ENCODE data around the gene FXYD3.
"Not testable (repeated sequence)": the region's sequence is repeated elsewhere in the genome, so short reads cannot be mapped to it uniquely, and the experiment has no call there.

The FXYD3 gene

GRCh38 chr19:35099897-35100275 lies 15.7 kb upstream of the FXYD3 start:
- H2BK15ac ChIP-seq (replicated peaks; ENCODE audit: low read depth): no peak overlapping the region
- no peak overlapping the region for H3K27ac ChIP-seq (ENCODE audit: low read depth, low read length)
- no CpG with 5 or more reads among the region's 13 CpGs for WGBS (ENCODE audit: extremely low coverage, insufficient coverage, low lambda C conversion rate)
- no peaks in the 10 kb centered on the region for H3K79me1 ChIP-seq (ENCODE audit: low read length)
- H3K4me2 ChIP-seq (ENCODE audit: low read length): no peak overlapping the region
- H3K18ac ChIP-seq (ENCODE audit: low read length): no peak overlapping the region
- H3K9ac ChIP-seq (ENCODE audit: low read length): no peak overlapping the region
- no peaks in the 10 kb centered on the region for H3K4me1 ChIP-seq (ENCODE audit: control insufficient read depth, low read depth, low read length)
- H3K27me3 ChIP-seq (ENCODE audit: insufficient read depth, low read length, poor library complexity): no peaks in the 10 kb centered on the region
- no peak overlapping the region for H2AK5ac ChIP-seq (ENCODE audit: low read length)
- H3K4ac ChIP-seq (ENCODE audit: low read depth, low read length): no peak overlapping the region
- no peak overlapping the region for H3K4me3 ChIP-seq (ENCODE audit: low read length)
- H3K79me2 ChIP-seq (ENCODE audit: control insufficient read depth, insufficient read depth, low read length): no peaks in the 10 kb centered on the region
- H3K36me3 ChIP-seq (ENCODE audit: control insufficient read depth, insufficient read depth, low read length): no peaks in the 10 kb centered on the region
- H4K5ac ChIP-seq (ENCODE audit: low read length): no peak overlapping the region
- no peak for DNase-seq
- H4K8ac ChIP-seq (ENCODE audit: low read depth, low read length): no peak overlapping the region
- H3K56ac ChIP-seq (ENCODE audit: low read length): no peak overlapping the region
- H2BK120ac ChIP-seq (ENCODE audit: low read depth, low read length): no peak overlapping the region
- no peak overlapping the region for H2BK5ac ChIP-seq (ENCODE audit: low read length)
- no peak overlapping the region for H3K23ac ChIP-seq (ENCODE audit: low read length)

- Histone ChIP-seq H2BK120ac (ENCODE audit: low read depth, low read length) (no peak overlapping the region), H3K27ac (ENCODE audit: low read depth, low read length) (no peak overlapping the region), H4K5ac (ENCODE audit: low read length) (no peak overlapping the region), H3K9ac (ENCODE audit: low read length) (no peak overlapping the region), H3K23ac (ENCODE audit: low read length) (no peak overlapping the region), H2BK15ac (replicated peaks; ENCODE audit: low read depth) (no peak overlapping the region), H3K79me2 (ENCODE audit: control insufficient read depth, insufficient read depth, low read length) (no peaks in the 10 kb centered on the region), H4K8ac (ENCODE audit: low read depth, low read length) (no peak overlapping the region), H3K56ac (ENCODE audit: low read length) (no peak overlapping the region), H3K4me2 (ENCODE audit: low read length) (no peak overlapping the region), H3K79me1 (ENCODE audit: low read length) (no peaks in the 10 kb centered on the region), H3K4me3 (ENCODE audit: low read length) (no peak overlapping the region), H3K27me3 (ENCODE audit: insufficient read depth, low read length, poor library complexity) (no peaks in the 10 kb centered on the region), H2BK5ac (ENCODE audit: low read length) (no peak overlapping the region), H2AK5ac (ENCODE audit: low read length) (no peak overlapping the region), H3K18ac (ENCODE audit: low read length) (no peak overlapping the region), H3K4me1 (ENCODE audit: control insufficient read depth, low read depth, low read length) (no peaks in the 10 kb centered on the region), H3K4ac (ENCODE audit: low read depth, low read length) (no peak overlapping the region), H3K36me3 (ENCODE audit: control insufficient read depth, insufficient read depth, low read length) (no peaks in the 10 kb centered on the region)
- no CpG with 5 or more reads among the region's 16 CpGs for WGBS (ENCODE audit: extremely low coverage, insufficient coverage, low lambda C conversion rate)
- no peak for DNase-seq
These were observed 14.8 kb upstream of the FXYD3 start for GRCh38 chr19:35100588-35101533.

GRCh38 chr19:35101949-35102348 lies 13.7 kb upstream of the FXYD3 start:
- not testable (repeated sequence) for H2BK15ac ChIP-seq (replicated peaks; ENCODE audit: low read depth); DNase-seq; H3K18ac ChIP-seq (ENCODE audit: low read length); H4K5ac ChIP-seq (ENCODE audit: low read length); H2BK120ac ChIP-seq (ENCODE audit: low read depth, low read length); H3K9ac ChIP-seq (ENCODE audit: low read length); H3K27ac ChIP-seq (ENCODE audit: low read depth, low read length); H3K36me3 ChIP-seq (ENCODE audit: control insufficient read depth, insufficient read depth, low read length); H3K79me2 ChIP-seq (ENCODE audit: control insufficient read depth, insufficient read depth, low read length); H2AK5ac ChIP-seq (ENCODE audit: low read length); H3K4me3 ChIP-seq (ENCODE audit: low read length); H3K27me3 ChIP-seq (ENCODE audit: insufficient read depth, low read length, poor library complexity); H2BK5ac ChIP-seq (ENCODE audit: low read length); H3K23ac ChIP-seq (ENCODE audit: low read length); H3K4me1 ChIP-seq (ENCODE audit: control insufficient read depth, low read depth, low read length); H3K4me2 ChIP-seq (ENCODE audit: low read length); H4K8ac ChIP-seq (ENCODE audit: low read depth, low read length); H3K79me1 ChIP-seq (ENCODE audit: low read length); H3K4ac ChIP-seq (ENCODE audit: low read depth, low read length); H3K56ac ChIP-seq (ENCODE audit: low read length)
- WGBS (ENCODE audit: extremely low coverage, insufficient coverage, low lambda C conversion rate): no CpG with 5 or more reads among the region's 10 CpGs

- not testable (repeated sequence) for H3K27ac ChIP-seq (ENCODE audit: low read depth, low read length); H3K36me3 ChIP-seq (ENCODE audit: control insufficient read depth, insufficient read depth, low read length)
These were observed 12.0 kb upstream of the FXYD3 start for GRCh38 chr19:35103614-35104013.

GRCh38 chr19:35104361-35104760 lies 11.3 kb upstream of the FXYD3 start:
- WGBS (ENCODE audit: extremely low coverage, insufficient coverage, low lambda C conversion rate): no CpG with 5 or more reads among the region's 11 CpGs
- no peaks in the 10 kb centered on the region for H3K79me2 ChIP-seq (ENCODE audit: control insufficient read depth, insufficient read depth, low read length)
- H3K9ac ChIP-seq (ENCODE audit: low read length): no peak overlapping the region
- H2BK5ac ChIP-seq (ENCODE audit: low read length): no peak overlapping the region
- H3K4me1 ChIP-seq (ENCODE audit: control insufficient read depth, low read depth, low read length): no peaks in the 10 kb centered on the region
- H3K79me1 ChIP-seq (ENCODE audit: low read length): no peaks in the 10 kb centered on the region
- no peaks in the 10 kb centered on the region for H3K36me3 ChIP-seq (ENCODE audit: control insufficient read depth, insufficient read depth, low read length)
- no peak overlapping the region for H2BK15ac ChIP-seq (replicated peaks; ENCODE audit: low read depth)
- H3K18ac ChIP-seq (ENCODE audit: low read length): no peak overlapping the region
- no peak overlapping the region for H3K23ac ChIP-seq (ENCODE audit: low read length)
- no peak overlapping the region for H4K8ac ChIP-seq (ENCODE audit: low read depth, low read length)
- H2BK120ac ChIP-seq (ENCODE audit: low read depth, low read length): no peak overlapping the region
- H3K27me3 ChIP-seq (ENCODE audit: insufficient read depth, low read length, poor library complexity): no peaks in the 10 kb centered on the region
- no peak overlapping the region for H4K5ac ChIP-seq (ENCODE audit: low read length)
- no peak overlapping the region for H3K56ac ChIP-seq (ENCODE audit: low read length)
- H3K4me2 ChIP-seq (ENCODE audit: low read length): no peak overlapping the region
- no peak overlapping the region for H3K4ac ChIP-seq (ENCODE audit: low read depth, low read length)
- no peak for DNase-seq
- H3K4me3 ChIP-seq (ENCODE audit: low read length): no peak overlapping the region
- no peak overlapping the region for H3K27ac ChIP-seq (ENCODE audit: low read depth, low read length)
- H2AK5ac ChIP-seq (ENCODE audit: low read length): no peak overlapping the region

More at GRCh38 chr19:35103614-35104013, 12.0 kb upstream of the FXYD3 start:
- not testable (repeated sequence) for H4K8ac ChIP-seq (ENCODE audit: low read depth, low read length); H2BK120ac ChIP-seq (ENCODE audit: low read depth, low read length); DNase-seq; H2AK5ac ChIP-seq (ENCODE audit: low read length); H4K5ac ChIP-seq (ENCODE audit: low read length); H3K9ac ChIP-seq (ENCODE audit: low read length); H3K18ac ChIP-seq (ENCODE audit: low read length); H3K79me1 ChIP-seq (ENCODE audit: low read length); H3K56ac ChIP-seq (ENCODE audit: low read length); H3K4me1 ChIP-seq (ENCODE audit: control insufficient read depth, low read depth, low read length); H2BK15ac ChIP-seq (replicated peaks; ENCODE audit: low read depth); H3K4ac ChIP-seq (ENCODE audit: low read depth, low read length); H3K27me3 ChIP-seq (ENCODE audit: insufficient read depth, low read length, poor library complexity); H3K79me2 ChIP-seq (ENCODE audit: control insufficient read depth, insufficient read depth, low read length); H3K23ac ChIP-seq (ENCODE audit: low read length); H3K4me2 ChIP-seq (ENCODE audit: low read length); H2BK5ac ChIP-seq (ENCODE audit: low read length); H3K4me3 ChIP-seq (ENCODE audit: low read length)
- WGBS (ENCODE audit: extremely low coverage, insufficient coverage, low lambda C conversion rate): no CpG with 5 or more reads among the region's 10 CpGs

- H3K4me1 ChIP-seq (ENCODE audit: control insufficient read depth, low read depth, low read length): no peaks in the 10 kb centered on the region
- no peak overlapping the region for H4K8ac ChIP-seq (ENCODE audit: low read depth, low read length)
- H2BK120ac ChIP-seq (ENCODE audit: low read depth, low read length): no peak overlapping the region
- DNase-seq: no peak
- no peaks in the 10 kb centered on the region for H3K79me1 ChIP-seq (ENCODE audit: low read length)
- no peaks in the 10 kb centered on the region for H3K79me2 ChIP-seq (ENCODE audit: control insufficient read depth, insufficient read depth, low read length)
- H3K9ac ChIP-seq (ENCODE audit: low read length): no peak overlapping the region
- H4K5ac ChIP-seq (ENCODE audit: low read length): no peak overlapping the region
- WGBS (ENCODE audit: extremely low coverage, insufficient coverage, low lambda C conversion rate): no CpG with 5 or more reads among the region's 6 CpGs
- no peak overlapping the region for H3K4ac ChIP-seq (ENCODE audit: low read depth, low read length)
- H3K23ac ChIP-seq (ENCODE audit: low read length): no peak overlapping the region
- no peak overlapping the region for H2BK15ac ChIP-seq (replicated peaks; ENCODE audit: low read depth)
- no peak overlapping the region for H3K4me2 ChIP-seq (ENCODE audit: low read length)
- H3K27ac ChIP-seq (ENCODE audit: low read depth, low read length): no peak overlapping the region
- no peak overlapping the region for H3K18ac ChIP-seq (ENCODE audit: low read length)
- H3K56ac ChIP-seq (ENCODE audit: low read length): no peak overlapping the region
- H3K36me3 ChIP-seq (ENCODE audit: control insufficient read depth, insufficient read depth, low read length): no peaks in the 10 kb centered on the region
- H2BK5ac ChIP-seq (ENCODE audit: low read length): no peak overlapping the region
- no peaks in the 10 kb centered on the region for H3K27me3 ChIP-seq (ENCODE audit: insufficient read depth, low read length, poor library complexity)
- H2AK5ac ChIP-seq (ENCODE audit: low read length): no peak overlapping the region
- H3K4me3 ChIP-seq (ENCODE audit: low read length): no peak overlapping the region
These were observed 10.6 kb upstream of the FXYD3 start for GRCh38 chr19:35105047-35105410.

Data from mesendoderm (in vitro differentiated cells).